Measurements from ENCODE around the gene DIP2C. TPM values are rescaled to one million over a fixed set of nuclear protein-coding genes. Genes with fewer than 3 reads are reported as not detected.
"Not testable (repeated sequence)": the region's sequence is repeated elsewhere in the genome, so short reads cannot be mapped to it uniquely, and the experiment has no call there.

Gene DIP2C
- total RNA-seq, 1 donor from 2014 or later = 10.1 TPM

GRCh38 chr10:264160-265073, 425.1 kb downstream of the DIP2C start:
- H3K4me3 Mint-ChIP-seq; H3K9me3 ChIP-seq (ENCODE audit: low read depth); DNase-seq (ENCODE audit: low spot score); H3K79me2 ChIP-seq (ENCODE audit: low read depth); H3K27ac Mint-ChIP-seq; H3K9ac ChIP-seq; H3K36me3 Mint-ChIP-seq; H3K27ac ChIP-seq; H3F3A ChIP-seq (ENCODE audit: low read depth); H2AFZ ChIP-seq (replicated peaks); H3K4me1 Mint-ChIP-seq; H3K27me3 ChIP-seq; H3K4me3 ChIP-seq; H3K4me2 ChIP-seq; H3K9me3 Mint-ChIP-seq; H4K20me1 ChIP-seq (ENCODE audit: low read depth); H3K4me1 ChIP-seq; H3K36me3 ChIP-seq: not testable (repeated sequence)
- H3K27me3 Mint-ChIP-seq (ENCODE audit: insufficient read depth, low read depth) = peaks cover 11% of the 10 kb centered on the region

- H3K36me3 Mint-ChIP-seq = peaks cover 2% of the 10 kb centered on the region
- no peak overlapping the region for H3K4me2 ChIP-seq
- no peak overlapping the region for H3K9ac ChIP-seq
- H3K9me3 Mint-ChIP-seq = no peaks in the 10 kb centered on the region
- peaks cover 8% of the 10 kb centered on the region for H3K27me3 Mint-ChIP-seq (ENCODE audit: insufficient read depth, low read depth)
- no peaks in the 10 kb centered on the region for H3K4me1 Mint-ChIP-seq
- no peaks in the 10 kb centered on the region for H3K36me3 ChIP-seq
- H3F3A ChIP-seq (ENCODE audit: low read depth) = no peaks in the 10 kb centered on the region
- no peak overlapping the region for H3K4me3 ChIP-seq
- DNase-seq (ENCODE audit: low spot score) = no peak
- no peaks in the 10 kb centered on the region for H3K4me1 ChIP-seq
- no peak overlapping the region for H3K27ac ChIP-seq
- H2AFZ ChIP-seq (replicated peaks) = no peak overlapping the region
- no peak for TF ChIP-seq CTCF (IDR thresholded peaks at IDR 0.05)
- no peak for TF ChIP-seq EZH2 (IDR thresholded peaks at IDR 0.05)
- no peak for TF ChIP-seq EZH2phosphoT487 (IDR thresholded peaks at IDR 0.05)
- no peaks in the 10 kb centered on the region for H3K9me3 ChIP-seq (ENCODE audit: low read depth)
- no peaks in the 10 kb centered on the region for H3K27me3 ChIP-seq
- H3K27ac Mint-ChIP-seq = no peak overlapping the region
- no peak overlapping the region for H3K4me3 Mint-ChIP-seq
- no peaks in the 10 kb centered on the region for H4K20me1 ChIP-seq (ENCODE audit: low read depth)
- no peaks in the 10 kb centered on the region for H3K79me2 ChIP-seq (ENCODE audit: low read depth)
Observed at GRCh38 chr10:260819-261429, 428.5 kb downstream of the DIP2C start.

GRCh38 chr10:251982-252582, 437.4 kb downstream of the DIP2C start:
- H3K4me1 ChIP-seq = no peaks in the 10 kb centered on the region
- Mint-ChIP-seq H3K4me1 (no peaks in the 10 kb centered on the region), H3K4me3 (no peak overlapping the region), H3K27me3 (ENCODE audit: insufficient read depth, low read depth) (no peaks in the 10 kb centered on the region), H3K36me3 (peaks cover 30% of the 10 kb centered on the region), H3K9me3 (no peaks in the 10 kb centered on the region), H3K27ac (no peak overlapping the region)
- no peak overlapping the region for H3K4me3 ChIP-seq
- H3K9ac ChIP-seq = no peak overlapping the region
- H2AFZ ChIP-seq (replicated peaks) = no peak overlapping the region
- H3K27me3 ChIP-seq = no peaks in the 10 kb centered on the region
- TF ChIP-seq EZH2 (IDR thresholded peaks at IDR 0.05) = no peak
- TF ChIP-seq CTCF (IDR thresholded peaks at IDR 0.05) = no peak
- no peak for TF ChIP-seq EZH2phosphoT487 (IDR thresholded peaks at IDR 0.05)
- H4K20me1 ChIP-seq (ENCODE audit: low read depth) = no peaks in the 10 kb centered on the region
- H3K9me3 ChIP-seq (ENCODE audit: low read depth) = no peaks in the 10 kb centered on the region
- DNase-seq (ENCODE audit: low spot score) = no peak
- H3K27ac ChIP-seq = no peak overlapping the region
- peaks cover 20% of the 10 kb centered on the region for H3K36me3 ChIP-seq
- H3F3A ChIP-seq (ENCODE audit: low read depth) = no peaks in the 10 kb centered on the region
- no peak overlapping the region for H3K4me2 ChIP-seq
- no peaks in the 10 kb centered on the region for H3K79me2 ChIP-seq (ENCODE audit: low read depth)

All from neural progenitor cell (in vitro differentiated cells).